ENCODE measurements around the gene SH3BGRL3. TPM values are rescaled to one million over a fixed set of nuclear protein-coding genes. Genes with fewer than 3 reads are reported as not detected.
A peak's percentile ranks its signal among the peaks of the same experiment; 100 is the strongest.

The SH3BGRL3 gene
- total RNA-seq, 4 donors from 2014 or later: 49.6 to 97.2 (median 56.0) TPM

DNA sequence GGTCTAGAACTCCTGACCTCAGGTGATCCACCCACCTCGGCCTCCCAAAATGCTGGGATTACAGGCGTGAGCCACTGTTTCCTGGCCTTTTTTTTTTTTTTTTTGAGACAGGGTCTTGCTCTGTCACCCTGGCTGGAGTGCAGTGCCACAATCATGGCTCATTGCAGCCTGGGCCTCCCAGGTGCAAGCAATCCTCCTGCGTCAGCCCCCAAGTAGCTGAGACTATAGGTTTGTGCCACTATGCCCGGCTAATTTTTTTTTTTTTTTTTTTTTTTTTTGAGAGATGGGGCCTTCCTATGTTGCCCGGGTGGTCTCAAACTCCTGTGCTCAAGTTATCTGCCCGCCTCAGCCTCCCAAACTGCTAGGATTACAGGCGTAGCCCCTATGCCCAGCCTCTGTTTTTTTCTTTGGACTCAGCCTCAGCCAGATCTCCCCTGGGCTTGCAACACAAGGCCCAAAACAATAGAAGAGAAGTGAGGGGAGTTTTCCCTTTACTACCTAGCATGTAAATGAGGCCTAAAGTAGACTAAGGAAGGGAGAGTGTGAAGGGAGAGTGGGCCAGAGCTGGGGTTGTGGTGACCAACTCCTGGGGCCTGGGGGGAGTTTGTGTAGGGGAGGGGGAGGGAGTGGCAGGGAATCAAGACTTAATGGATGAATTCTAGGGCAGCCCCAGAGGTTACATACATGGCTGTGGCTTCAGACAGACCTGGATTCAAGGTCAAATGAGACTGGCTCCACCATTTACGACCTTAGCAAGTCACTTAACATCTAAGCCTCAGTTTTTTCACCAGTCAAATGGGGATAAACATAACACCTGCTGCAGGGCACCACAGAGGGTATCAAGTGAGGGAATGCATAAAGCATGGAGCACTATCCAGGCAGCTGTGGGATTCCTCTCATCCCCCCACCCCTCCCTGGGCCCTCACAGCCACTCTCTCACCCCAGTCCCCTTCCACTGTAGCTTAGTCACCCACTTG lies 36.3 kb downstream of the SH3BGRL3 start:
- peaks cover 0 to 16% (median 2%) of the 10 kb centered on the region in 4 donors for H3K4me1 ChIP-seq

DNA sequence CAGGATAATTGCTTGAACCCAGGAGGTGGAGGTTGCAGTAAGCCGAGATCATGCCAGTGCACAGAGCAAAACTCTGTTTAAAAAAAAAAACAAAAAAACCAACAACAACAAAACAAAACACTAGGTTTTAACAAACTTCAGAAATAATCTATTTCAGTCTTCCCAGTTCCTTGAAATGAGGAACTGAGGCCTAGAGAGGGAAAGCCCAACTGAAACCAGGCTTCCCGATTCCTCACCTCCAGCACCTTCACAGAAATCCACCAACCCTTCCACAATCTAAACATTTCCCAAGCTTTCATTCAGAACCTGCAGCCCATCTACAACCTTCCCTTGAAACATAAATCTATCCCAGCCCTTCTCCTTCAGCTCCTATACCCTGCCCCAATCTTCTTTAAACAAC lies 37.3 kb downstream of the SH3BGRL3 start:
- Histone ChIP-seq H3K4me1 (peaks cover 0 to 16% (median 5%) of the 10 kb centered on the region in 4 donors), H3K9me3 (no peaks in the 10 kb centered on the region), H3K36me3 (no peaks in the 10 kb centered on the region), H3K27ac (no peak overlapping the region), H3K27me3 (peaks cover 0 to 5% of the 10 kb centered on the region in 2 donors), H3K4me3 (no peak overlapping the region)
- DNase-seq (ENCODE audit: low spot score in 2 of 2): no peak
- TF ChIP-seq EP300 (IDR thresholded peaks at IDR 0.05) (no peak), POLR2A (IDR thresholded peaks at IDR 0.05) (no peak), CTCF (IDR thresholded peaks at IDR 0.05) (no peak)
- WGBS, 2 donors: 85 to 87% methylated on average over 2 of the region's 2 CpGs

More for the DNA sequence above, 36.3 kb downstream of the SH3BGRL3 start:
- H3K27ac ChIP-seq: peak overlapping the region in 1 of 4 donors; percentile 26
- H3K27me3 ChIP-seq: peaks cover 0 to 5% of the 10 kb centered on the region in 2 donors
- TF ChIP-seq EP300 (IDR thresholded peaks at IDR 0.05) (no peak), CTCF (IDR thresholded peaks at IDR 0.05) (no peak)
- no peaks in the 10 kb centered on the region for H3K9me3 ChIP-seq
- no peak for DNase-seq (ENCODE audit: low spot score in 2 of 2)
- no peak overlapping the region for H3K4me3 ChIP-seq
- no peaks in the 10 kb centered on the region for H3K36me3 ChIP-seq
- 80 to 85% methylated on average over 8 of the region's 8 CpGs for WGBS, 2 donors

- TF ChIP-seq EP300 (IDR thresholded peaks at IDR 0.05): no peak
- no peak for TF ChIP-seq CTCF (IDR thresholded peaks at IDR 0.05)
- no peak for TF ChIP-seq POLR2A (IDR thresholded peaks at IDR 0.05)
- WGBS, 2 donors: 62 to 78% methylated on average over 12 of the region's 12 CpGs
- peak within 1 kb of the TSS in 2 of 4 donors; percentile 28 to 64 for H3K27ac ChIP-seq
Measured at GRCh38 chr1:26317612-26318337, 37.9 kb downstream of the SH3BGRL3 start, which contains the start of gene CD52. Gene CD52 (plus strand): TSS chr1:26317958. CDS start chr1:26318018, 60 bp downstream.

GRCh38 chr1:26318338-26319064 lies 38.6 kb downstream of the SH3BGRL3 start:
- TF ChIP-seq EP300 (IDR thresholded peaks at IDR 0.05) (peak in 1 of 2 donors; percentile 14), CTCF (IDR thresholded peaks at IDR 0.05) (no peak)
- whole genome bisulfite sequencing, 2 donors: 73% methylated on average over 9 of the region's 9 CpGs
- Histone ChIP-seq H3K36me3 (no peaks in the 10 kb centered on the region), H3K27ac (peak overlapping the region in 2 of 4 donors; percentile 28 to 64), H3K4me3 (peak overlapping the region in 1 of 4 donors; percentile 46), H3K4me1 (peaks cover 0 to 16% (median 5%) of the 10 kb centered on the region in 4 donors), H3K27me3 (peaks cover 0 to 5% of the 10 kb centered on the region in 2 donors), H3K9me3 (no peaks in the 10 kb centered on the region)
- DNase-seq (ENCODE audit: low spot score in 2 of 2): no peak

More at GRCh38 chr1:26317612-26318337, 37.9 kb downstream of the SH3BGRL3 start, which contains the start of gene CD52:
- no peak for DNase-seq (ENCODE audit: low spot score in 2 of 2)
- Histone ChIP-seq H3K36me3 (no peaks in the 10 kb centered on the region), H3K27me3 (peaks cover 0 to 5% of the 10 kb centered on the region in 2 donors), H3K9me3 (no peaks in the 10 kb centered on the region), H3K4me3 (peak within 1 kb of the TSS in 1 of 4 donors; percentile 46), H3K4me1 (peaks cover 0 to 16% (median 5%) of the 10 kb centered on the region in 4 donors)

Measured in tibial nerve (tissue), 4 donors.